Astrocyte of the hippocampus (primary cell): ENCODE results near the gene PI4K2A.
A peak's percentile ranks its signal among the peaks of the same experiment; 100 is the strongest.

Experiments used
- DNase-seq: peaks from one replicate; pipeline ENCODE4 v3.0.0; 2011; ENCODE audit warnings: low read depth, low spot score

The PI4K2A gene

DNA sequence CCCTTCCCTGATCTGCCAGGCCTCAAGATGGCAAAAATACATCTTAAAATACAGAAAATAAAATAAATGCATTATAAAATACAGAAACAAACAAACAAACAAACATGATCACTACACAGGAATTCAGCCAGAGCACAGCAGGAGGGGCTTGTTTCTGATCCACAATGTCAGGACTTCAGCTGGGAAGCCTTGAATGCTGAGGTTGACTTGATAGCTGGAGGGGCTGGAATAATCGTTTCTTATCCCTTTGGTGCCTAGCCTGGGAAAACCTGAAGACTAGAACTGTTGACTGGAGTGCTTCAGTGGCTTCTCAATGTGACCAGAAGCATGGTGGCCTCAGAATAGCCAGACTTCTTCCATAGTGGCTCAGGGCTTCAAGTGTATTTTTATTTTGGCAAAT lies 63.9 kb downstream of the PI4K2A start:
- no peak for DNase-seq

DNA sequence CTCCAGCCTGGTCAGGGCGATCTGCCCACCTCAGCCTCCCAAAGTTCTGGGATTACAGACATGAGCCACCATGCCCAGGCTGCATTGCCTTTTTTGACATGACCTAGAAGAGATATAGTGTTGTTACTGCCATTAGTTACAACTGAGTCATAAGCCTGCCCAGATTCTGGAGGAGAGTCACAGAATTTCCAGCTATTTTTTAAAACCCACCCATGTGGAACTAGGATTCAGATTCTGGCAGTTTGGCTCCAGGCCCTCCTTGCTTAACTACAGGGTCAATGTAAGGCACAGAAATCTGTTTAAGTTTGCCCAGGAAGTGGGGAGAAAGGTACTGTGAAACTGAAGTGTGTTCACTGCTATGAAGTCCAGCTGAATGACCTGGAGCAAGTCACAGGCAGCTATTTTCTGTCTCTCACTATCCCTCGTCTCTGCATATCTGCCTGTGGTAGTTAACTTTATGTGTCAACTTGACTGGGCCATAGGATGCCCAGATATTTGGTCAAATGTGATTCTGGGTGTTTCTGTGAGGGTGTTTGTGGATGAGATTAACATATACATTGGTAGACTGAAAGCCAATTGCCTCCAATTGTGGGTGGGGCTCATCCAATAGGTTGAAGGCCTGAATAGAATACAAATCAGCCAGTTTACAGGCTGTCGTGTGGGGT lies 64.7 kb downstream of the PI4K2A start:
- DNase-seq, result no peak

DNA sequence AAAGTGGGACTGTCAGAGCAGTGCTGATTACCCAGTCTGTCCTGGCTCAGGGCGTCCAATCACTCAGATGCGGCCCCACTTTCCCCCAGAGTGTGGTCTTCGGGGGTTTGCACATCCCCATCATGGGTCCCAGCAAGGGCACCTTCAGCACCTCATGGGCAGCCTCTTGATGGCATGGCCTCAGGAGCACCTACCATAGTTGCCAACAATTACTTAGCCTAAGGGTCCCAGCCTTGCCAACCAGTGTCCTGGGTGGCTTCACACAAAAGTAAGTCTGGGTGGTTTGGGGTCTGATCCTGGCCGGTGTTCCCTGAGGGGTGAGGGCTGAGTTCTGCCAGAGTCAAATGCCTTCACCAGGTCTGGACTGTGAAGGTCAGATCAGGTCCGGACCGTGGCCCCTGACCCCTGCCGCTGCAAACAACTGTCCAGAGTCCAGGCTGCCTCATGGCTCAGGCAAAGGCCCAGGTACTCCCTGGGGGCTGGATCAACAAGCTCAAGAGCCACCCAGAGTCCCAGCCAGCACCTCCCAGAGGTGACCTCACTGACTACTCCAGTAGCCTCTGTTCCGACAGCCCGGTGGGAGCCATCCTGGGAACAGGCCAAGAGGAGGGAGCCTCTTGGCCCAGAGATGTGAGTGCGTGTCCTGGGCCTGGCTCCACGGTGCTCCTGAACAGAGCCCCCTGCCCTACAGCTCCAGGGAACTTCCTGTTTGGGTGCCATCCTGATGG lies 66.8 kb downstream of the PI4K2A start:
- no peak for DNase-seq

DNA sequence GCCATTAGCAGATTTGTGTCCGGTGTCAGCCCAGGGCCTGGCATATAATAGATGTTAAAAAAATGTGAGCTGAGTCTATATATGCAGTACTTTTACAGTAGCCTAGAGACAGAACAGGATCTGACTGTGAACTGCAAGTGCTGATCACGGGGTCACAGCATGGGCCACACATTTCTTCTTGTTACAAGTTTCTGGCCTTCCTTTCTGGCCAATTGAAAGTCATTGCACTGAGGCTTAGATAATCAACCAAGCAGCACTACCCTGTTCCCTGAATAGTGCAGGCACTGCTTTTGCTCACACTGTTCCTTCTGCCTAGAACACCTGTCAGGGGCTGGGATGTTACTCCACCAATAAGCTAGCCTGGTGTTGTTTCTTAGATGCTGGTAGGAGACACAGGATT lies 67.7 kb downstream of the PI4K2A start:
- no peak for DNase-seq

DNA sequence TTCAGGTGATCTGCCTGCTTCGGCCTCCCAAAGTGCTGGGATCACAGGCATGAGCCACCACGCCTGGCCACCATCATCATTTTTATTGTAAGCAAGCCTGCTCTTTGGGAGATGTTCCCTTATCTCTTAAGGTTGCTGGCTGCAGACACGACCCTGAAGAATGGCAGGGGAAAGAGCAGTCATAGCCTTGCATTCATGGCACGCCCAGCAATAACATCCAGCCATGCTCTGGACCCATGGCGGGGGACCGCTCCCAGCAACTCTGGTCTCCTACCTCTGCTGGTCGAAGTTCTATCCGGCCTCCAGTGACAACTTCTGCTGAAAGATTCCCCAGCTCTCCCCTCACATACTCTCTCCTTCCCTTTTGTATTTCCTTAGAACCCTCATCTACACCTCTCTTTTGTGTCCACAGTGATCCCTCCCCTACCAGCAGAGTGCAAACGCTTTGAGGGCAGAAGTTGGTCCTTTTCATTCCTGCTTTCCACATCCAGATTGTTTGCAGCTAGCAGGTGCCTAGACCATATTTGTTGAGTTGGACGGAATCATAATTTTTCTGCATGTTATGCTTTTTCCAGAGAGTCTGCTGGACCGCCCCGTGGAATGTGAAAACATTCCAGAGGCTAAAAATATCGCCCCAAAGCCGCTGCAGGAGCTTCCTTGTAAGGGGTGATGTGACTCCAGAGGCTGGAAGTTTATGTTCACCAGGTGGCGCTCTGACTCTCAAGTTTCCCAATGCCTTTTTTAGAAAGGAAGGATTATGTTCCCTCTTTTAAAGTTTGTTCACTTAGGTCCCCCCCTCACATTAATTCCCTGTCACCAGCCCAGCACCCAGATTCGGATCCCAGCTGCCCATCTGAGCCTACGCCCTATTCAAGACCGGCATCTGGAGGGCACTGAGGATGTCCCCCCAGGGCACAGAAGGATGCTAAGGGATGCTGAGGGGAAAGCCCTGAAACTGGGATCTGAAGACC lies 68.8 kb downstream of the PI4K2A start:
- peak; percentile 85 for DNase-seq

DNA sequence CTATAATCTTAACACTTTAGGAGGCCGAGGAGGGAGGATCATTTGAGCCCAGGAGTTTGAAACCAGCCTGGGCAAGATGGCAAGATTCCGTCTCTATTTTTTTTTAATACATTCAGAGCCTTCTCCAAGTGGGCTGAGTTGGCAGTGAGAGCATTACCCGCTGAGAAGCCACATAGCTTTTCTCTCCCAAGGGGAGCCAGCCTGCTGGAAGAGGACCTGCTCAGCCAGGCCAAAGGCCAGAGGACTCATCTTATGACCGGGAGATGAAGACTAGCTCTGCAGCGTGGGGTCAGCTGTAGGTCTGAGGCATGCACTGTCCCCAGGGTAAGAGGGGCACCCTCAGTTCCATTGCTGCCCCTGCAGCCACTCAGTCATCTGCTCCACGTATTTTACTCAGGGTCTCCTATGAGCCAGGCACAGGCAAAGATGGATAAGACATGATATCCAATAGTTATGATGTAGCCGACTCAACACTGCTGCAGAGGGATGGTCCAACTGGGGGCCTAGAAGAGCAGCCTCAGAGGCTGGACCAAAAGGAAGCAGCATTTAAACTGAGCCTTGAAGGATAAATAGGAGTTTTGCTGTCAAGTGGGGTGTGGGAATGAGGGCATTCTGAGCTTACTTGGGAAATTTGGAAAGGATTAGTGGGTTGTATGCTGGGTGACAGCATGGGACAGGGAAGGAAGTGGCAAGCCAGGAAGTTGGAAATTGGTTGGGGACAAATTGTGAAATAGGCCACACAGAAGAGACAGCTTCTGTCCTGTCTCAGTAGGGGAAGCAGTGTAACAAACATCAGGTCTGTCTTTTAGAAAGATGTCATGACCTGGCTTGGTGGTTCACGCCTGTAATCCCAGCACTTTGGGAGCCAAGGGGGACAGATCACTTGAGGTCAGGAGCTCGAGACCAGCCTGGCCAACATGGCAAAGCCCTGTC lies 71.4 kb downstream of the PI4K2A start:
- no peak for DNase-seq

DNA sequence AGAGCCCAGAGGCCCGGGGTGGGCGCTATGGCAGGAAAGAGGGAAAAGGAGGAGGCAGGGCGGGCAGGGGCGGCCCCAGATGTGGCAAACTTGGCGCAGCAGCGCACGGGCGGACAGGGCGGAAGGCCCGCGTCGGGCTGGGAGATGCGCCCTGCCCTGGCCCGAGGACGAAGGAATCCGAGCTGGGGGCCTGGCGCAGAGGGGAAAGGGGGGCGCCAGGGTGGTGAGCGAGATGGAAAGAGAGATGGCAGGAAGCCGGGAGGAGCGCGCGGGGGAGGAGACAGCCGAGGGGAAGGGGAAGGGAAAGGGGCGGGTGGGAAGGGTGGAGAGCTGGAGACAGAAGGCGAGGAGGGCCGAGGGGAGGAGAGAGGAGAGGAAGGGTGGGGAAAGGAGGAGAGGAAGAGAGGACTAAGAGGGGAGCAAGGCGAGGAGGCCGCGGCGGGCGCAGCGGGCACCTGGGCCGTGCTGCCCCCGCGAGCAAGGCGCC lies 72.9 kb downstream of the PI4K2A start, which contains the start of gene MARVELD1:
Gene MARVELD1 (plus strand): TSS at position 392 of the 487 bp plus-strand sequence. CDS start 147 bp downstream, outside the sequence.
- DNase-seq, result peak; percentile 89

DNA sequence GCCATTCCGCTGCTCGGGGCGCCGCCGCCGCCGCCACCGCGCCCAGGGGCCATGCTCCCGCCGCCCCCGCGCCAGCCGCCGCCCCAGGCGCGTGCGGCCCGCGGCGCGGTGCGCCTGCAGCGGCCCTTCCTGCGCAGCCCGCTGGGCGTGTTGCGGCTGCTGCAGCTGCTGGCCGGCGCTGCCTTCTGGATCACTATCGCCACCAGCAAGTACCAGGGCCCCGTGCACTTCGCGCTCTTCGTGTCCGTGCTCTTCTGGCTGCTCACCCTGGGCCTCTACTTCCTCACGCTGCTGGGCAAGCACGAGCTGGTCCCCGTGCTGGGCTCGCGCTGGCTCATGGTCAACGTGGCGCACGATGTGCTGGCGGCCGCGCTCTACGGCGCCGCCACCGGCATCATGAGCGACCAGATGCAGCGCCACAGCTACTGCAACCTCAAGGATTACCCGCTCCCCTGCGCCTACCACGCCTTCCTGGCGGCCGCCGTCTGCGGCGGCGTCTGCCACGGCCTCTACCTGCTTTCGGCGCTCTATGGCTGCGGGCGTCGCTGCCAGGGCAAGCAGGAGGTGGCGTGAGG lies 73.4 kb downstream of the PI4K2A start:
- peak; percentile 90 for DNase-seq

DNA sequence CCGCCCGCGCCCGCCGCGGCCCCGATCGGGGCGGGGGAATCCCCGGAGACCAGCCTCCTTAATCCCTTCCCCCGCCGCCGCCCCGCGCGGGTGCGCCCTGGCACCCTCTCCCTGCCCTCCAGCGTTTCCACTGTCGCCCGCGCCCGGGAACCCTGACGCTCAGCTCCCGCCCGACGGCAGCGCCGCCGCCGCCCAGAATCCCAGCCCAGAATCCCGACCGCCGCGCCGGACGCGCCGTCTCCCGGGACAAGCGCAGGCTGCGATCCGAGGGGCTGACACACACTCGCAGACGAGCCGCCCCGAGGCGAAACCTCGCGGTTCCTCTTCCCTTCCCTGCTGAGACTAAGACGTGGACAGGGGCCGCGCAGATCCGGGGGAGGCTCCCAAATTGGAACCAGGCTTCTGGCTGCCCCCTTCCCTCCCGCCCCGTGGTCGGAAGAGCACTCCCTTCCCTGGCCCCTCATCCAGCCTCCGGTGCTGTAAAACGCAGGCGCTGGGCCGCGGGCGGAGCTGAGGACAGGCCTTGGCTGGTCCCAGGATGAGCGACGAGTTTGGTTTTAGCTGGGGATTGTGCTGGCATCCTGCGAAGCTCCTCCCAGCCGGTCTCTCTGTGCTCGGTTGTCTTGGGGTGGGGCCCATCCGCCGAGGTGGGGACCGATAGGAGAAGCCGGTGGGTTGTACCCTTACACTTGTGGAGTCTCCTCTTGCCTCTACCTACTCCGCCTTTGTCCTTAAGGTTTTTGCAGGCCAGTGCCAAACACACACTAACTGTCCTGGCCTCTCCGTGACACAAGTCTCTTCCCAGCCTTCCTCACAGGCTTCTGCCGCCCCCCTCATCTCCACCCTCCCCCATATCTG lies 74.2 kb downstream of the PI4K2A start:
- peak; percentile 84 for DNase-seq

DNA sequence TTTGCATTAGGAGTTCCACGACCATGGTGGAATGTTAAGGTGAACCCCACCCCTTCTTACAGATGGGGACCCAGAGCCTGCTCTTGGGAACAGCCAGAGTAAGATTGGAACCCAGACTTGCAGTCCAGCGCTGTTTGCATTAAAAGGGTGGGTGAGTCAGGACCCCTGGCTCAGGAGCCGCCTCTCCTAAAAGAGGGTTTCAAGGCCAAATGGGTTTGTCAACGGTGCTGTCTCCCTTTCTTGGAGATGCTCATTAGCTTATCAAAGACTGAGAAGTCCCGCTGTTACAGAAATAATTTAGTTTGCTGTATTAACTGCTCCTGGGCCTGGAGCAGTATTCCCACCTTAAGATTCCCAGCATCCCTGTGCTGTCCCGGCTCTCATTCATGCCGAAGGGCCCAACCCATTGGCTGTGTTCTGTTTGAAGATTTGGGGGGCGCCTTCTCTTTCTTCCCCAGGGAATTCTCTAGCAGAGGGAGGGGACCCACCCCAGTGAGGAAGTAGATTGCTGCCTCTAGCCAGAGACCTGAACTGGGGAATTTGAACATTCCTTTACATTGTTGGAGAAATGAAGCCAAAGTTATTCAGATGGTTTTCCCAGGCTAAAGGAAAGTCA lies 74.9 kb downstream of the PI4K2A start:
- DNase-seq, result no peak

DNA sequence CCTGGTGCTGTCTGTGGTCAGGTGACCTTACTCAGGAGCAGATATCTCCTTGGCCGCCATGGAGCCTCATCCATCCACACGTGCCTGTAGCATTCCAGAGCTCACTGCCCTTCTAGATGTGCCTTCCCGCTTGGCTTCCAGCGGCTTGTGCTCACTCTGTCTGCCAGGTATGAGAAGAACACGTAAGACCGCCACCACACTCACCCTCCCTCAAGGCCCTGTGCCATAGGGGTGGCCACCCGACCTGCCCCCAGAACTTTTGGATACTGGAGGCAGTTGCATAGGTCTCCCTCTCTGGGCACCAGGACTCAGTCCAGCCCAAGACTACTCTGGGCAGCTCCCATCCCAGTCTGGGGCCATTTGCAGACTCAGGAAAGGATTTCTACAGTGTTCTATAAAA lies 77.2 kb downstream of the PI4K2A start:
- DNase-seq, result no peak

DNA sequence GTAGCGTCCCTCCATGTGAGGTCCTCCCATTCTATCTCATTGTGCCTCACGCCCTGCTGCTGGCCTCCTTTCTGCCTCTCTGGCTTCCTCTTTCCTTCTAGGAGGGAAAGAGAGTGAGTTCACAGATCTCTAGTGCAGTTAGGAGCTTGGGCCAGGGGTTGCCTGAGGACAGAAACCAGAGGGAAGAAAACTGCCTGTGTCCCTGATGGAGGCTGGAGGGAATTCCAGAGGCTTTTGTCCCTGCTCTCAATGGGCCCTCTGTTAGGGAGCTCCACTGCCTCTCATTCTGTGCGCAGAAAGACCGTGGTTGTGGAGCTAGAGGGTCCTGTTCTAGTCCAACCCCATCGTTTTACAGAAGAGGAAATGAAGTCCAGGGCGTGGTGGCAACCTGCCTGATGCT lies 77.7 kb downstream of the PI4K2A start:
- DNase-seq, result no peak

DNA sequence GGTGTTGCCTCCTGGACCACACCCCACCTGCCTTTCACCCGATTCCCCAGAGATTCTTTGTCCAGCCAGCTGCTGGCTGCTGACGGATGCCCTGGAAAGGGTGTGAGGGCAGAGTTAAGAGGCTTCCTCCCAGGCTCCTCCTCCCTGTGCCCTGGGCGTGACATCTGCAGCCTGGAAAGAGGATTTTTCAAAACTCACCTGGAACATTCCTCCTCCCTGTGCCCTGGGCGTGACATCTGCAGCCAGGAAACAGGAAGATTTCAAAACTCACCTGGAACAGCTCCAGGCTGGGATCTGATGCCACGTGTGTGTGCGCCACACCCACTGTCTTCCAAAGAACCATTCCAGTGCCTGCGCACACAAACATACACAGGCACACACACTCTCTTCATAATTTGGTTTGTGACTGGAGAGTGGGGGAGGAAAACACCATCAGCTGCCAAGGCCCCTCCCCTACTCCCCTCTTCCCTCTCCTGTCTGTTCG lies 78.2 kb downstream of the PI4K2A start:
- no peak for DNase-seq

DNA sequence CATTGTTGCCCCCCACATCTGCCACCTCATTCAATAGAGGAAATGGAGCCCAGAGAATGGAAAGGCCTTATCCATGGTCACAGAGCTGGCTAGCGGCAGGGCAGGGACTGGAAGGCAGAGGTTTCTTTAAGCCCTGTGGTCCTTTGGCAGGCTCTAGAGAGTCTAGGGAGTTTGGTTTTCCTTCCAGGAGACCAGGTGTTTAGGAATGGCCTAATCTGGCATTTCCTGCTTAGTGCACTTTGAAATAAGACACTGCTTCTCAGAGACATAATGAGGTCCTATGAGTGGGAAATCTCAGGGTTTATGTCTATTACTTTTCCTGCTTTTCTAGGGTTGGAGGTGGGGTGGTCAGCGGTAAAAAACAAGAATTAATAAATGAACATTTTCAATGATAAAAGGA lies 79.1 kb downstream of the PI4K2A start:
- no peak for DNase-seq

DNA sequence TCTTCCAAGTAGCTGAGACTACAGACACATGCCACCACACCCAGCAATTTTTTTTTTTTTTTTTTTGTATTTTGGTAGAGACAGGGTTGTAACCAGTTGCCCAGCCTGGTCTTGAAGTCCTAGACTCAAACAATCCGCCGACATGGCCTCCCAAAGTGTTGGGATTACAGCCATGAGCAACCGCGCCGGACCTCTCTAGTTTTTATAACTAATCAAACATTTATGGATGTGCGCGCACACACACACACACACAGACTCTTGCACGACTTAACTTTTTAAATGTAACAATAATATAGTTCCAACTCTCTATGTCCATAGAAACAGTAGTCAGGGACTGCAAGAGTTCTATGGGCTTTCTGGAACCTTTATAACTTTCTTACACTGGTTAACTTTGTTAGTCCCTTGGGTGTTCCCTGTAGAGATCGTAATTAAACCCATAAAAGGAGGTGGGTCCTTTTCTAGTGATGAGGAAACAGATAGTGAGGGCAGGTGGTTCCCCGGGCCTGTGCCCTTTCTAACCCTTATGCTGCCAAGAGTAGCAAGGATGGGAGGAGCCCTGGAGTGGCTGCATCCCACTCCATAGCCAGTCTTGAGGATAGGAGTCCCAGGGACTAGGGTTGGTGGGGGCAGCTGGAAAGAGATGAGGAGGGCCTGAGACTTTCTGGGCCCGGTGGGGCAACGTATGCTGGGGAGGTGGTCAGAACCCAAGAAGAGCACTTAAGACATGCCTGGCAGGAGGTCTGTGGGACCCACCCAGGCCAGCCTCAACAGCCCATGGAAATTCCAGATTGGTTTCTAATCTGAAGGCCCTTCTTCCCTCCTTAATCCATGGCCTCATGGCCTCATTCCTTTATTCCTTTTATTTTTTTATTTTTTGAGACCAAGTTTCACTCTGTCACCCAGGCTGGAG lies 81.7 kb downstream of the PI4K2A start:
- no peak for DNase-seq

DNA sequence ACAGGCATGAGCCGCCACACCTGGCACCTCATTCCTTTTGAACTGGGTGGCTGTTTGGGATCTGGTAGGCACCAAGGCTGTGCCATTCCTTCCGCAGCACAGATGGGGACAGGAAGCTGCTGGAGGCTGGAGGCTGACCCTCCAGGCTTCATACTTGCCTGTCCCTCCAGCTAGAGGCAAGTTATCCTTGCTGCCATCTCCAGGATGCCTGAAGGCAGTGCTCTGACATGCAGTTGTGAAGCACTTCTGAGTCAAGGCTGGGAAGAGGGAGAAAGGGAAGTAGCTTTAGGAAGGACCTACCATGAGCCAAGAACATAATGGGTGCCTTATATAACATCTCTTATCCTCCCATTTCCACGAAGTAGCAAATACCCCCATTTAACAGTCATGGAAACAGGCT lies 82.5 kb downstream of the PI4K2A start:
- no peak for DNase-seq

DNA sequence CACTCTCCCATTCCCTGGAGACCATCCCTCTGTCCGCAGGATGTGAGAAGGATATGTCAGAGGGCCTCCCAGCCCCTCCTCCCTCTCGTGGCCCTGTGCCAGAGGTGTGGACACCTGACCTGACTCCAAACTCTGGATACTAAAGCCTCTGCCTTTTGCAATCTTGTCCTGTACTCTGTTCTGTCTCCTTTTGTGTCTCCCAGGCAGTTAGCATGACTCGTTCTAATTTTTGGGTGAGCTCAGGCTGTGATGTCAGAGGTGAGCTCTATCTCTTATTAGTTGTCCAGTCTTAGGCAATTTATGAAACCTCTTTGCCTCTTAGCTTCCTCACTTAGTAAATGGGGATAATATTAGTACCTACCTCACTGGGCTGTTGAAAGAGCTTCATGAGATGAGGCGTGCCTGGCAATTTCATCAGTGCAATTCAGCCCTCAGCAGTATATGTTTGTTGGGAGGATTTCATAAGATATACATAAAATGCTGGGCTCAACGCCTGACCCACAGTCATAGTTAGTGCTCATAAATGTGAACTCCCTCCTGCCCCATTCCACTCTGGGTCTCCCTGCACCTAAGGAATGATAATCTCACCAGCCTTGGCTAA lies 84.0 kb downstream of the PI4K2A start:
- DNase-seq, result no peak
